Coronary artery (tissue), 2 donors: ENCODE results near the gene AGPAT2.
"Not testable (repeated sequence)": the region's sequence is repeated elsewhere in the genome, so short reads cannot be mapped to it uniquely, and the experiment has no call there.

Experiments
- DNase-seq: peaks from one replicate; pipeline ENCODE4 v3.0.0-alpha.2; 2017; ENCODE audit warnings: low spot score
- H3K27ac ChIP-seq, 2 donors: fragments of 200-600 bp; sonication (generic); one replicate each; pipeline ENCODE4 v1.5.1; 2016 to 2019
- H3K4me3 ChIP-seq: fragments of 200-600 bp; sonication (generic); 2 replicates; pipeline ENCODE4 v1.5.1; 2016; ENCODE audit warnings: mild to moderate bottlenecking, moderate library complexity
- TF ChIP-seq, protein P1 (sequence below): fragments of 200-600 bp; sonication (generic); IDR thresholded peaks from one replicate; pipeline ENCODE4 v1.5.1; 2019; ENCODE audit warnings: antibody characterized with exemption

Gene AGPAT2

GRCh38 chr9:136707849-136708517 is 20.7 kb upstream of the AGPAT2 start:
- Histone ChIP-seq H3K27ac (no peak overlapping the region), H3K4me3 (no peak overlapping the region)
- no peak for DNase-seq
- TF ChIP-seq, protein P1, sequence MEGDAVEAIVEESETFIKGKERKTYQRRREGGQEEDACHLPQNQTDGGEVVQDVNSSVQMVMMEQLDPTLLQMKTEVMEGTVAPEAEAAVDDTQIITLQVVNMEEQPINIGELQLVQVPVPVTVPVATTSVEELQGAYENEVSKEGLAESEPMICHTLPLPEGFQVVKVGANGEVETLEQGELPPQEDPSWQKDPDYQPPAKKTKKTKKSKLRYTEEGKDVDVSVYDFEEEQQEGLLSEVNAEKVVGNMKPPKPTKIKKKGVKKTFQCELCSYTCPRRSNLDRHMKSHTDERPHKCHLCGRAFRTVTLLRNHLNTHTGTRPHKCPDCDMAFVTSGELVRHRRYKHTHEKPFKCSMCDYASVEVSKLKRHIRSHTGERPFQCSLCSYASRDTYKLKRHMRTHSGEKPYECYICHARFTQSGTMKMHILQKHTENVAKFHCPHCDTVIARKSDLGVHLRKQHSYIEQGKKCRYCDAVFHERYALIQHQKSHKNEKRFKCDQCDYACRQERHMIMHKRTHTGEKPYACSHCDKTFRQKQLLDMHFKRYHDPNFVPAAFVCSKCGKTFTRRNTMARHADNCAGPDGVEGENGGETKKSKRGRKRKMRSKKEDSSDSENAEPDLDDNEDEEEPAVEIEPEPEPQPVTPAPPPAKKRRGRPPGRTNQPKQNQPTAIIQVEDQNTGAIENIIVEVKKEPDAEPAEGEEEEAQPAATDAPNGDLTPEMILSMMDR = no peak

DNA sequence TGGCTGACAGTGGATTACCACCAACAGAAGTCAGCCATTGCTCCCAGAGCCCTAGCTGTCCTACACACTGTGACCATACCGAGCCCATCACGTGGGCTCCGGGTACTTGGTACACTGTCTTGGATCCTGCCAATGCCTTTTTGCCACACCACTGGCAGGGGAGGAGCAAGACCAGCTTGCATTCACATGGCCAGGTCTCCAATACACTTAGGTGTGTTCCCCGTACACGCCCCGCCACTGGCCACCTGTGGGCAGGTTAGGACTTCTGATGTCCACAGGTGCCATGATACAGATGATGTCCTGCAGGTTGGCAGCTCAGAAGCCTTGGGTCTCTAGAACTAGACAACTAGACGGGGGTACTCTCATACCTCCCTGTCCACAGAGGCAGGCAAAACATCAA is 19.8 kb upstream of the AGPAT2 start:
- no peak overlapping the region for H3K27ac ChIP-seq
- TF ChIP-seq, protein P1 = no peak

GRCh38 chr9:136705564-136705963 is 18.3 kb upstream of the AGPAT2 start:
- no peak for DNase-seq
- Histone ChIP-seq H3K4me3 (no peak overlapping the region), H3K27ac (no peak overlapping the region)
- TF ChIP-seq, protein P1 = no peak

More for the DNA sequence above, 19.8 kb upstream of the AGPAT2 start:
- DNase-seq = no peak
- H3K4me3 ChIP-seq = no peak overlapping the region

DNA sequence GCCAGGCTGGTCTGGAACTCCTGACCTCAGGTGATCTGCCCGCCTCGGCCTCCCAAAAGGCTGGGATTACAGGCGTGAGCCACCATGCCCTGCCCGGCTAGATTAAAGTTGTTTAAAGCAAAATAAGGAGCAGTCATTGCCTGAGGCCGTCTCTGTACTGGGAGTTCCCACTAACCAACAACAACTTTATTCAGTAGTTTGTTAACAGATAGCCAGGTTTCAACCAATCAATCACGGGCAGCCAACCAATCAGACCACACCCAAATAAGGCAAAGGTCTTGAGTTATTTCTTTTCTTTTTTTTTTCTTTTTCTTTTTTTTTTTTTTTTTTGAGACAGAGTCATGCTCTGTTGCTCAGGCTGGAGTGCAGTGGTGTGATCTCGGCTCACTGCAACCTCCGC is 17.5 kb upstream of the AGPAT2 start:
- not testable (repeated sequence) for H3K27ac ChIP-seq, DNase-seq, H3K4me3 ChIP-seq

DNA sequence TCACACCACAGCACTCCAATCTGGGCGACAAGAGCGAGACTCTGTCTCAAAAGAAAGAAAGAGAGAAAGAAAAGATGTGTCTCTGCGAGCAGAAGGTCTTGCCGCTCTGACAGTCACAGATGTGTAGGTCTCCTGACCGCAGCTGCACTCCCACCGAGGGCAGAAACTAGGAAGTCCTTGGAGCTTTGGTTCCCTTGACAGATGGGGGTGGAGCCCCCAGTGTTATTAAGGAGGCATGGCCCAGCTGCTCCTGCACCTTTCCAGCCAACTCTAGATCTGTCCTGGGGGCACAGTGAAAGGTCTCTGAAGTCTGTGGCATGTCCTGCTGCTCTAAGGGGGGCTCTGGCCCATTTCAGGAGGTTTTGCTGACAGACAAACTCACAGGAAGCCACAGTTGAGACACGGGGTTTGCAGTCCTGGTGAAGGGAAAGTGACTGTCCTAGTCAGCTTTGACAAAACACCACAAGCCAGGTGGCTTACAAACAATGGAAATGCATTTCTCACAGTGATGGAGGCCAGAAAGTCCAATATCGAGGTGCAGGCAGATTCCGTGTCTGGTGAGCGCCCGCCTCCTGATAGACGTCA is 16.1 kb upstream of the AGPAT2 start:
- TF ChIP-seq, protein P1 = no peak

GRCh38 chr9:136701668-136702053 is 14.4 kb upstream of the AGPAT2 start:
- Histone ChIP-seq H3K27ac (no peak overlapping the region), H3K4me3 (no peak overlapping the region)
- TF ChIP-seq, protein P1 = no peak

More for the DNA sequence above, 16.1 kb upstream of the AGPAT2 start:
- H3K27ac ChIP-seq = no peak overlapping the region
- no peak for DNase-seq
- no peak overlapping the region for H3K4me3 ChIP-seq

DNA sequence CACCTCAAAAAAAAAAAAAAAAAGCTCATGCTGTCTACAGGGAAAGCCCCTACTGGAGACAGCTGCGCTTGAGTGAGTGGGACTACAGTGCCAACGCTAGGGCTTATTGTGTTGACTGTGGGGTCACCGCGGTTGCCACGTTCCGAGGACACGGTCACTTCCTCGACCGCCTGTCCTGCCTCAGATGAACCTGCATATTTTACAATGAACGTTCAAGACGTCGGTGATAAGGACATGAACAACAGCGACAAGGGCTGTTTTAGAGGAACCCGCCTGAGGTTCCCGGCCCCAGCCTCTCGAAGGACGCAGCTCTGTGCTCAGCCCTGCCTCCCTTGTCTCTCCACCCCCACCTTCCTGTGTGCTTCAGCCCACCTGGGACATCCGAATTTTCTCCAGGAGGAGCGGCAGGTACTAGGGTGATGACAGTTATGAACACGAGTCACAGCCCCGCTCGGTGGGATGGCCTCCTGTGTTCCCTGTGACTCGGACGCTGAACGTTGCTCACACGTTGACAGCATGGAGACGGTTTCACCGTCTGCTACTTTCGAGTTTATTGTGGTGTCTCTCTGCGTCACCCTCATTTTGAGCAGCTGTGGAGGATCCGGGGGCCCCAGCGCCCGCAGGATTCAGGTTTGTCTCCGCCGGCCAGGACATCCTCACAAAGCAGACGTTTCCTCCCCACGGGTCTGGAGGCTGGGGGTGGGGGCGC is 13.9 kb upstream of the AGPAT2 start:
- no peak for DNase-seq
- TF ChIP-seq, protein P1 = no peak
- Histone ChIP-seq H3K27ac (no peak overlapping the region), H3K4me3 (no peak overlapping the region)

More at GRCh38 chr9:136701668-136702053, 14.4 kb upstream of the AGPAT2 start:
- no peak for DNase-seq
